Activated CD8-positive, alpha-beta memory T cell treated with anti-CD3 and anti-CD28 coated beads, Interleukin-2, amount 50 U/mL, for 48 hours (primary cell): ENCODE measurements around the gene TFF1.

Source experiments
- DNase-seq: peaks from one replicate; pipeline ENCODE4 v3.0.0-alpha.2; 2020

TFF1 gene

GRCh38 chr21:42397746-42398394, 31.5 kb upstream of the TFF1 start:
- no peak for DNase-seq

GRCh38 chr21:42396799-42397745, 30.7 kb upstream of the TFF1 start:
- no peak for DNase-seq

GRCh38 chr21:42395905-42396651, 29.7 kb upstream of the TFF1 start, which contains the start of gene TMPRSS3:
TMPRSS3 (minus strand) TSS chr21:42396052; CDS start chr21:42395417, 635 bp downstream.
- DNase-seq = no peak

GRCh38 chr21:42395302-42395701, 29.0 kb upstream of the TFF1 start:
- no peak for DNase-seq

- no peak for DNase-seq
Measured at GRCh38 chr21:42393443-42393950, 27.2 kb upstream of the TFF1 start.

GRCh38 chr21:42392731-42393442, 26.6 kb upstream of the TFF1 start:
- no peak for DNase-seq

- no peak for DNase-seq
Measured at GRCh38 chr21:42391297-42391696, 25.0 kb upstream of the TFF1 start.

- no peak for DNase-seq
Measured at GRCh38 chr21:42390696-42391095, 24.4 kb upstream of the TFF1 start.

- DNase-seq = no peak
Measured at GRCh38 chr21:42390193-42390592, 23.9 kb upstream of the TFF1 start.

- DNase-seq = no peak
Measured at GRCh38 chr21:42389449-42389835, 23.1 kb upstream of the TFF1 start.

- no peak for DNase-seq
Measured at GRCh38 chr21:42388740-42389448, 22.6 kb upstream of the TFF1 start.

GRCh38 chr21:42387843-42388340, 21.6 kb upstream of the TFF1 start:
- no peak for DNase-seq

- DNase-seq = no peak
Measured at GRCh38 chr21:42387164-42387563, 20.8 kb upstream of the TFF1 start.

- no peak for DNase-seq
Measured at GRCh38 chr21:42386034-42386591, 19.8 kb upstream of the TFF1 start.

GRCh38 chr21:42385619-42386018, 19.3 kb upstream of the TFF1 start:
- no peak for DNase-seq

- DNase-seq = no peak
Measured at GRCh38 chr21:42384989-42385388, 18.7 kb upstream of the TFF1 start.

GRCh38 chr21:42384156-42384945, 18.0 kb upstream of the TFF1 start:
- DNase-seq = no peak

- DNase-seq = no peak
Measured at GRCh38 chr21:42383331-42383730, 17.0 kb upstream of the TFF1 start.

GRCh38 chr21:42382915-42383314, 16.6 kb upstream of the TFF1 start:
- no peak for DNase-seq

GRCh38 chr21:42381347-42381984, 15.1 kb upstream of the TFF1 start:
- no peak for DNase-seq
